Stomach smooth muscle (tissue), 2 donors: Measurements from ENCODE around the gene CEP112.
"Not testable (repeated sequence)": the region's sequence is repeated elsewhere in the genome, so short reads cannot be mapped to it uniquely, and the experiment has no call there.

Source experiments
- H3K27ac ChIP-seq: one replicate; pipeline ENCODE4 v1.7.0; 2013; ENCODE audit warnings: mild to moderate bottlenecking, low read length, inconsistent platforms
- H3K27me3 ChIP-seq, 2 donors: one replicate each; pipeline ENCODE4 v1.7.0; 2013; ENCODE audit warnings: low read length in 2 of 2; ENCODE audit not compliant: insufficient read depth in 2 of 2, control insufficient read depth in 1 of 2
- H3K36me3 ChIP-seq, 2 donors: one replicate each; pipeline ENCODE4 v1.7.0; 2013; ENCODE audit warnings: low read length in 2 of 2; ENCODE audit not compliant: control insufficient read depth in 2 of 2, insufficient read depth in 2 of 2
- H3K4me1 ChIP-seq: one replicate; pipeline ENCODE4 v1.7.0; 2013; ENCODE audit warnings: low read length; ENCODE audit not compliant: control insufficient read depth, insufficient read depth
- H3K4me3 ChIP-seq, 2 donors: one replicate each; pipeline ENCODE4 v1.7.0; 2013; ENCODE audit warnings: low read length in 2 of 2
- H3K9ac ChIP-seq, 2 donors: one replicate each; pipeline ENCODE4 v1.7.0; 2013; ENCODE audit warnings: low read length in 2 of 2, mild to moderate bottlenecking in 1 of 2
- H3K9me3 ChIP-seq, 2 donors: one replicate each; pipeline ENCODE4 v1.7.0; 2013; ENCODE audit warnings: low read length in 2 of 2; ENCODE audit not compliant: control insufficient read depth in 2 of 2
- donor health status: healthy.
- donor health status: Pancreatic carcinoma.

The CEP112 gene

GRCh38 chr17:65833214-65833613, 358.7 kb downstream of the CEP112 start:
- Histone ChIP-seq H3K9ac (no peak overlapping the region), H3K4me1 (no peaks in the 10 kb centered on the region), H3K36me3 (no peaks in the 10 kb centered on the region), H3K9me3 (peaks cover 8 to 9% of the 10 kb centered on the region in 2 donors), H3K27me3 (no peaks in the 10 kb centered on the region), H3K4me3 (no peak overlapping the region), H3K27ac (no peak overlapping the region)

GRCh38 chr17:65830356-65830755, 361.6 kb downstream of the CEP112 start:
- no peak overlapping the region for H3K27ac ChIP-seq
- no peak overlapping the region for H3K9ac ChIP-seq
- H3K9me3 ChIP-seq = peaks cover 8 to 11% of the 10 kb centered on the region in 2 donors
- H3K36me3 ChIP-seq = no peaks in the 10 kb centered on the region
- no peaks in the 10 kb centered on the region for H3K4me1 ChIP-seq
- H3K4me3 ChIP-seq = no peak overlapping the region
- H3K27me3 ChIP-seq = no peaks in the 10 kb centered on the region

- H3K9ac ChIP-seq, H3K4me3 ChIP-seq, H3K9me3 ChIP-seq, H3K27ac ChIP-seq, H3K27me3 ChIP-seq, H3K4me1 ChIP-seq, H3K36me3 ChIP-seq: not testable (repeated sequence)
Measured at GRCh38 chr17:65826577-65826976, 365.4 kb downstream of the CEP112 start.

GRCh38 chr17:65824901-65825300, 367.0 kb downstream of the CEP112 start:
- H3K36me3 ChIP-seq = no peaks in the 10 kb centered on the region
- H3K4me3 ChIP-seq = no peak overlapping the region
- H3K27ac ChIP-seq = no peak overlapping the region
- no peaks in the 10 kb centered on the region for H3K4me1 ChIP-seq
- no peaks in the 10 kb centered on the region for H3K27me3 ChIP-seq
- H3K9me3 ChIP-seq = peaks cover 0 to 3% of the 10 kb centered on the region in 2 donors
- no peak overlapping the region for H3K9ac ChIP-seq

- no peak overlapping the region for H3K4me3 ChIP-seq
- H3K27me3 ChIP-seq = no peaks in the 10 kb centered on the region
- H3K9ac ChIP-seq = no peak overlapping the region
- H3K9me3 ChIP-seq = peaks cover 0 to 3% of the 10 kb centered on the region in 2 donors
- H3K4me1 ChIP-seq = no peaks in the 10 kb centered on the region
- H3K27ac ChIP-seq = no peak overlapping the region
- no peaks in the 10 kb centered on the region for H3K36me3 ChIP-seq
Measured at GRCh38 chr17:65823713-65824112, 368.2 kb downstream of the CEP112 start.

GRCh38 chr17:65820811-65821210, 371.1 kb downstream of the CEP112 start:
- H3K4me1 ChIP-seq = no peaks in the 10 kb centered on the region
- no peaks in the 10 kb centered on the region for H3K27me3 ChIP-seq
- H3K36me3 ChIP-seq = no peaks in the 10 kb centered on the region
- H3K27ac ChIP-seq = no peak overlapping the region
- no peaks in the 10 kb centered on the region for H3K9me3 ChIP-seq
- no peak overlapping the region for H3K4me3 ChIP-seq
- H3K9ac ChIP-seq = no peak overlapping the region

GRCh38 chr17:65820306-65820705, 371.6 kb downstream of the CEP112 start:
- Histone ChIP-seq H3K4me1 (no peaks in the 10 kb centered on the region), H3K36me3 (no peaks in the 10 kb centered on the region), H3K27me3 (no peaks in the 10 kb centered on the region), H3K9ac (no peak overlapping the region), H3K4me3 (no peak overlapping the region), H3K9me3 (no peaks in the 10 kb centered on the region), H3K27ac (no peak overlapping the region)

GRCh38 chr17:65819810-65820209, 372.1 kb downstream of the CEP112 start:
- no peak overlapping the region for H3K4me3 ChIP-seq
- no peaks in the 10 kb centered on the region for H3K9me3 ChIP-seq
- no peak overlapping the region for H3K9ac ChIP-seq
- H3K27me3 ChIP-seq = no peaks in the 10 kb centered on the region
- H3K36me3 ChIP-seq = no peaks in the 10 kb centered on the region
- no peaks in the 10 kb centered on the region for H3K4me1 ChIP-seq
- H3K27ac ChIP-seq = no peak overlapping the region

- no peaks in the 10 kb centered on the region for H3K4me1 ChIP-seq
- H3K36me3 ChIP-seq = no peaks in the 10 kb centered on the region
- H3K27me3 ChIP-seq = no peaks in the 10 kb centered on the region
- H3K4me3 ChIP-seq = no peak overlapping the region
- no peaks in the 10 kb centered on the region for H3K9me3 ChIP-seq
- H3K27ac ChIP-seq = no peak overlapping the region
- no peak overlapping the region for H3K9ac ChIP-seq
Measured at GRCh38 chr17:65817951-65818350, 374.0 kb downstream of the CEP112 start.

GRCh38 chr17:65814418-65814817, 377.5 kb downstream of the CEP112 start:
- no peak overlapping the region for H3K27ac ChIP-seq
- H3K4me1 ChIP-seq = no peaks in the 10 kb centered on the region
- no peak overlapping the region for H3K4me3 ChIP-seq
- H3K27me3 ChIP-seq = no peaks in the 10 kb centered on the region
- H3K9ac ChIP-seq = no peak overlapping the region
- no peaks in the 10 kb centered on the region for H3K36me3 ChIP-seq
- no peaks in the 10 kb centered on the region for H3K9me3 ChIP-seq

GRCh38 chr17:65813306-65813705, 378.6 kb downstream of the CEP112 start:
- H3K9ac ChIP-seq = no peak overlapping the region
- H3K9me3 ChIP-seq = peaks cover 0 to 3% of the 10 kb centered on the region in 2 donors
- no peak overlapping the region for H3K4me3 ChIP-seq
- H3K36me3 ChIP-seq = no peaks in the 10 kb centered on the region
- no peak overlapping the region for H3K27ac ChIP-seq
- H3K27me3 ChIP-seq = no peaks in the 10 kb centered on the region
- H3K4me1 ChIP-seq = no peaks in the 10 kb centered on the region
